Smooth muscle cell (in vitro differentiated cells): Measurements from ENCODE around the gene SLAIN2. TPM values are rescaled to one million over a fixed set of nuclear protein-coding genes. Genes with fewer than 3 reads are reported as not detected.

Experiments
- DNase-seq: peaks from one replicate; lab custom pipeline; 2025; ENCODE audit not compliant: unreplicated experiment; lab: John Stamatoyannopoulos, UW
- H2AFZ ChIP-seq: fragments of 200-600 bp; sonication (generic); 2 replicates; pipeline ENCODE4 v1.6.0; 2016; ENCODE audit warnings: antibody characterized with exemption, low read depth, mild to moderate bottlenecking
- H3F3A ChIP-seq: fragments of 200-600 bp; sonication (generic); 2 replicates; pipeline ENCODE4 v1.6.0; 2017; ENCODE audit warnings: antibody characterized with exemption, low read depth
- H3K27ac ChIP-seq: fragments of 200-600 bp; sonication (generic); 2 replicates; pipeline ENCODE4 v1.5.1; 2016; ENCODE audit warnings: low read depth, mild to moderate bottlenecking
- H3K27me3 ChIP-seq: fragments of 200-600 bp; sonication (generic); 2 replicates; pipeline ENCODE4 v1.6.1; 2016; ENCODE audit warnings: low read depth, mild to moderate bottlenecking
- H3K36me3 ChIP-seq: fragments of 200-600 bp; sonication (generic); 2 replicates; pipeline ENCODE4 v1.5.1; 2016; ENCODE audit warnings: low read depth
- H3K4me1 ChIP-seq: fragments of 200-600 bp; sonication (generic); 2 replicates; pipeline ENCODE4 v1.5.1; 2016; ENCODE audit warnings: low read depth
- H3K4me2 ChIP-seq: fragments of 200-600 bp; sonication (generic); 2 replicates; pipeline ENCODE4 v1.6.0; 2016; ENCODE audit warnings: mild to moderate bottlenecking
- H3K4me3 ChIP-seq: fragments of 200-600 bp; sonication (generic); 2 replicates; pipeline ENCODE4 v1.5.1; 2016; ENCODE audit warnings: mild to moderate bottlenecking
- H3K79me2 ChIP-seq: fragments of 200-600 bp; sonication (generic); 2 replicates; pipeline ENCODE4 v1.6.0; 2016; ENCODE audit warnings: low read depth, mild to moderate bottlenecking
- H3K9ac ChIP-seq: fragments of 200-600 bp; sonication (generic); 2 replicates; pipeline ENCODE4 v1.6.0; 2016; ENCODE audit warnings: low read depth
- H3K9me3 ChIP-seq: fragments of 200-600 bp; sonication (generic); replicated peaks from 2 replicates; pipeline ENCODE4 v1.5.1; 2016; ENCODE audit warnings: low read depth
- H4K20me1 ChIP-seq: fragments of 200-600 bp; sonication (generic); 2 replicates; pipeline ENCODE4 v1.6.0; 2016; ENCODE audit warnings: low read depth
- WGBS: methylation state at CpG from one replicate; pipeline ENCODE4 v1.1.7; 2016; ENCODE audit warnings: low lambda C conversion rate; 5-methylcytosine and 5-hydroxymethylcytosine counted together
- polyA plus RNA-seq: library from polyadenylated mRNA; unstranded; fragments of >200 nt; fragmentation: Nextera tagmentation; extraction: Ambion mirVana; gene quantifications from 2 replicates; pipeline ENCODE4 v1.2.1, GENCODE V29; 2016
- total RNA-seq: library from RNA; depleted of rRNA; stranded (reverse); fragments of >200 nt; gene quantifications from 2 replicates; pipeline ENCODE4 v1.2.3, GENCODE V29; 2014
- TF ChIP-seq, protein P1 (sequence below): fragments of 200-600 bp; sonication (generic); IDR thresholded peaks from 2 replicates; pipeline ENCODE4 v1.5.1; 2017; ENCODE audit warnings: borderline replicate concordance, mild to moderate bottlenecking, antibody characterized with exemption; ENCODE audit not compliant: insufficient read depth, poor library complexity, severe bottlenecking

Gene SLAIN2
- total and polyA plus RNA-seq, 2 experiments from 2014 or later, result 46.4 to 143 TPM

DNA sequence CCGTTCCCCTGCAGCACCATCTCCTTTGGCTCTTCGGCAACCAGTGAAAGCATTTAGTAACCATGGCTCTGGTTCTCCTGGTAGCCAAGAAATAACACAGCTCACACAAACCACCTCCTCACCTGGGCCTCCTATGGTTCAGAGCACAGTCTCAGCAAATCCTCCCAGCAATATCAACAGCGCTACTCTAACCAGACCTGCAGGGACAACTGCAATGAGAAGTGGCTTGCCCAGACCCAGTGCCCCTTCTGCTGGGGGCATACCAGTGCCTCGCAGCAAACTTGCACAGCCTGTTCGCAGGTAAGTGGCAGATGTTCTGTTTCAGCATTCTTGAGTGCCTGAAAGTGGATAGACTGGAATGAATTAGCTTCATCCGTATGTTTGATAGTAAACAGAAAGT, 78.8 kb downstream of the SLAIN2 start:
- 91% methylated on average over 6 of the region's 6 CpGs for whole genome bisulfite sequencing

DNA sequence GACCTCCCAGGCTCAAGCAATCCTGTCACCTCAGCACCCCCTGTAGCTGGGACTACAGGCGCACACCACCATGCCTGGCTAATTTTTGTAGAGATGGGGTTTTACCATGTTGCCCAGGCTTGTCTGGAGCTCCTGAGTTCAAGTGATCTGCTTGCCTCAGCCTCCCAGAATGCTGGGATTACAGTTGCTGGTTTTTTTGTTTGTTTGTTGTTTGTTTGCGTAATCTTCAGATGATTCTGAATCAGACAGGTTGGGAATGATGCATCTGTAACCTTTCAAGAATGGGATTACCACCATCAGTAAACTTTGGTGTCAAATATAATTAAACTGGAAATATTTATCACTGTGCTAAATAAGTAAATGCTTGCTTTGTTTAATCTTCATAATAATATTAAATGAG, 79.8 kb downstream of the SLAIN2 start:
- H3K79me2 ChIP-seq, result no peaks in the 10 kb centered on the region
- H3K27ac ChIP-seq, result no peak overlapping the region
- DNase-seq, result no peak
- H3K36me3 ChIP-seq, result peaks cover 16% of the 10 kb centered on the region
- H3K4me1 ChIP-seq, result no peaks in the 10 kb centered on the region
- H3K9me3 ChIP-seq, result no peaks in the 10 kb centered on the region
- no peak overlapping the region for H3K4me2 ChIP-seq
- H4K20me1 ChIP-seq, result peaks cover 38% of the 10 kb centered on the region
- no peaks in the 10 kb centered on the region for H3F3A ChIP-seq
- H2AFZ ChIP-seq, result no peak overlapping the region
- H3K4me3 ChIP-seq, result no peak overlapping the region
- H3K9ac ChIP-seq, result no peak overlapping the region
- no peaks in the 10 kb centered on the region for H3K27me3 ChIP-seq
- TF ChIP-seq, protein P1, sequence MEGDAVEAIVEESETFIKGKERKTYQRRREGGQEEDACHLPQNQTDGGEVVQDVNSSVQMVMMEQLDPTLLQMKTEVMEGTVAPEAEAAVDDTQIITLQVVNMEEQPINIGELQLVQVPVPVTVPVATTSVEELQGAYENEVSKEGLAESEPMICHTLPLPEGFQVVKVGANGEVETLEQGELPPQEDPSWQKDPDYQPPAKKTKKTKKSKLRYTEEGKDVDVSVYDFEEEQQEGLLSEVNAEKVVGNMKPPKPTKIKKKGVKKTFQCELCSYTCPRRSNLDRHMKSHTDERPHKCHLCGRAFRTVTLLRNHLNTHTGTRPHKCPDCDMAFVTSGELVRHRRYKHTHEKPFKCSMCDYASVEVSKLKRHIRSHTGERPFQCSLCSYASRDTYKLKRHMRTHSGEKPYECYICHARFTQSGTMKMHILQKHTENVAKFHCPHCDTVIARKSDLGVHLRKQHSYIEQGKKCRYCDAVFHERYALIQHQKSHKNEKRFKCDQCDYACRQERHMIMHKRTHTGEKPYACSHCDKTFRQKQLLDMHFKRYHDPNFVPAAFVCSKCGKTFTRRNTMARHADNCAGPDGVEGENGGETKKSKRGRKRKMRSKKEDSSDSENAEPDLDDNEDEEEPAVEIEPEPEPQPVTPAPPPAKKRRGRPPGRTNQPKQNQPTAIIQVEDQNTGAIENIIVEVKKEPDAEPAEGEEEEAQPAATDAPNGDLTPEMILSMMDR, result no peak
- WGBS, result 96% methylated on average over 2 of the region's 2 CpGs

More for the DNA sequence above, 78.8 kb downstream of the SLAIN2 start:
- no peaks in the 10 kb centered on the region for H3F3A ChIP-seq
- H4K20me1 ChIP-seq, result peaks cover 38% of the 10 kb centered on the region
- no peak for DNase-seq
- H3K27me3 ChIP-seq, result no peaks in the 10 kb centered on the region
- H3K9me3 ChIP-seq, result no peaks in the 10 kb centered on the region
- TF ChIP-seq, protein P1, result no peak
- no peak overlapping the region for H2AFZ ChIP-seq
- no peak overlapping the region for H3K27ac ChIP-seq
- no peaks in the 10 kb centered on the region for H3K4me1 ChIP-seq
- H3K4me3 ChIP-seq, result no peak overlapping the region
- no peak overlapping the region for H3K4me2 ChIP-seq
- no peaks in the 10 kb centered on the region for H3K79me2 ChIP-seq
- no peak overlapping the region for H3K9ac ChIP-seq
- peaks cover 16% of the 10 kb centered on the region for H3K36me3 ChIP-seq

DNA sequence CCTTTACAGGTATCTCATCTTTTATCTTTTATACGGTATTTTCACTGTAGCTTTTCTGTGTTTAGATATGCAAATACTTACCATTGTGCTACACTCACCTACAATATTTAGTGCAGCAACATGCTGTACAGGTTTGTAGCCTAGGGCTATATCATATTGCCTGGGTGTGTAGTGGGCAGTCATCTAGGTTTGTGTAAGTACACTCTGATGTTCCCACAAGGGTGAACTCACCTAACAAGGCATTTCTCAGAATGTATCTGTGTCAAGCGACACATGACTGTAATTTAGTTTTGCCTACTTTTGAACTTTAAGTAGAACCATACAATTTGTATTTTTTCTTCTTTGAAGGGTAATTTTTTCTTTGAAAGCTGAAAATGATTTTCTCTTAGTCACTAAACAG, 87.6 kb downstream of the SLAIN2 start:
- H3K27ac ChIP-seq, result no peak overlapping the region
- no peaks in the 10 kb centered on the region for H3K36me3 ChIP-seq
- no peaks in the 10 kb centered on the region for H3K79me2 ChIP-seq
- no peaks in the 10 kb centered on the region for H3K9me3 ChIP-seq
- H3K4me1 ChIP-seq, result peaks cover 5% of the 10 kb centered on the region
- no peaks in the 10 kb centered on the region for H4K20me1 ChIP-seq
- 98% methylated on average over 2 of the region's 2 CpGs for whole genome bisulfite sequencing
- DNase-seq, result no peak
- no peak overlapping the region for H3K9ac ChIP-seq
- no peaks in the 10 kb centered on the region for H3K27me3 ChIP-seq
- H3F3A ChIP-seq, result no peaks in the 10 kb centered on the region
- H3K4me3 ChIP-seq, result no peak overlapping the region
- H3K4me2 ChIP-seq, result no peak overlapping the region
- no peak overlapping the region for H2AFZ ChIP-seq
- TF ChIP-seq, protein P1, result no peak

DNA sequence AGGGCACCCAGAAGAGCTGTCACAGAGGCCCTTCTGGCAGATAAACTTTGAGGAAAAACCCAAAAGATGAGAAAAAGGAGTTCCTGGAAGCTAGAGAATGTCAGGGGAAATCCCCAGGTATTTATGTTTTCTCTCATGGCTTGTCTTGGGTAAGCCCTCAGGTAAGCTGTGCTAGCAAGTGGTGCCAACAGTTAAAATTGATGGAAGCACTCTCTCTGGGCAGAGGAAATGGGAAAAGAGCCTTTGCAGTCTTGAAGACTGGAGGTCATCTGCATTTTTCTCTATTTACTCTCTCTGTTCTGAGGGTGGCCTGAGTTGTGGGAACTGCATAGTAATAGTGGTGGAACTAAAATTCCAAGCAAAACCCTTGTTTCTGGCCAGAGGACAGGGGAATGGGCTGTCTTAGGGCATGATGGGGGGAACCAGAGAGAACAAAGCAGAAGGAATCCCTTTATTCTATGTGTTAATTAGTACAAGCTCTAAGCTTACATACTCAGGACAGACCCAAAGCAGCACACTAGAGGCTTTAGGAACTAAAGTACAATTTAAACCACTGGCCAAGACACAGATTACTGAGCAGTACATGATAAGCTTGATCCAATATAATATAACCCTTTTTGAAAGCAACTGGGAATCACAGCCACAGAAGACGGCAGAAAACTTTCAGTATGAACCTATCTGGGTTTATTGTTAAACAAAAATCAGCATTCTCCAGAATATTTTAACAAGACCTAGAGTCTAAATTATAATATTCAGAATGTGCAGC, 88.6 kb downstream of the SLAIN2 start:
- TF ChIP-seq, protein P1, result no peak
- H3K27me3 ChIP-seq, result no peaks in the 10 kb centered on the region
- WGBS, result 33% methylated on average over 1 of the region's 1 CpG

More for the DNA sequence above, 88.6 kb downstream of the SLAIN2 start:
- no peak overlapping the region for H3K9ac ChIP-seq
- no peak overlapping the region for H3K27ac ChIP-seq
- no peak overlapping the region for H2AFZ ChIP-seq
- no peak overlapping the region for H3K4me3 ChIP-seq
- DNase-seq, result no peak
- no peaks in the 10 kb centered on the region for H3F3A ChIP-seq
- no peaks in the 10 kb centered on the region for H3K9me3 ChIP-seq
- H4K20me1 ChIP-seq, result no peaks in the 10 kb centered on the region
- no peak overlapping the region for H3K4me2 ChIP-seq
- peaks cover 5% of the 10 kb centered on the region for H3K4me1 ChIP-seq
- H3K79me2 ChIP-seq, result no peaks in the 10 kb centered on the region
- H3K36me3 ChIP-seq, result no peaks in the 10 kb centered on the region
